GM23338 (cell line): ENCODE results near the gene CEACAM4. TPM values are rescaled to one million over a fixed set of nuclear protein-coding genes. Genes with fewer than 3 reads are reported as not detected.
A peak's percentile ranks its signal among the peaks of the same experiment; 100 is the strongest.

Experiments used
- ATAC-seq: fragments of 200-7000 bp; cut with Tn5 transposase; 3 replicates; pipeline ENCODE4 v1.9.1; 2020
- DNase-seq: peaks from one replicate; pipeline ENCODE4 v3.0.0-alpha.2; 2015; ENCODE audit warnings: low spot score
- H2AFZ ChIP-seq: fragments of 200-600 bp; sonication (generic); 2 replicates; pipeline ENCODE4 v1.8.0; 2016; ENCODE audit warnings: antibody characterized with exemption, mild to moderate bottlenecking, moderate library complexity
- H3F3A ChIP-seq: fragments of 200-600 bp; sonication (generic); replicated peaks from 2 replicates; pipeline ENCODE4 v1.8.0; 2017; ENCODE audit warnings: antibody characterized with exemption, mixed run types, low read depth
- H3K27ac ChIP-seq: fragments of 200-600 bp; sonication (generic); 2 replicates; pipeline ENCODE4 v1.6.1; 2016; ENCODE audit warnings: low read depth
- H3K27me3 ChIP-seq: fragments of 200-600 bp; sonication (generic); 2 replicates; pipeline ENCODE4 v1.8.0; 2016; ENCODE audit warnings: mild to moderate bottlenecking, mixed run types, moderate library complexity; ENCODE audit not compliant: insufficient read depth
- H3K36me3 ChIP-seq: fragments of 200-600 bp; sonication (generic); 2 replicates; pipeline ENCODE4 v1.8.0; 2016; ENCODE audit warnings: mild to moderate bottlenecking; ENCODE audit not compliant: insufficient read depth
- H3K4me1 ChIP-seq: fragments of 200-600 bp; sonication (generic); 2 replicates; pipeline ENCODE4 v1.8.0; 2016; ENCODE audit warnings: mild to moderate bottlenecking, moderate library complexity; ENCODE audit not compliant: insufficient read depth
- H3K4me2 ChIP-seq: fragments of 200-600 bp; sonication (generic); 2 replicates; pipeline ENCODE4 v1.7.1; 2017; ENCODE audit warnings: mixed run types
- H3K4me3 ChIP-seq: fragments of 200-600 bp; sonication (generic); 2 replicates; pipeline ENCODE4 v1.6.1; 2016; ENCODE audit warnings: mixed run types
- H3K79me2 ChIP-seq: fragments of 200-600 bp; sonication (generic); replicated peaks from 2 replicates; pipeline ENCODE4 v1.8.0; 2017; ENCODE audit warnings: mild to moderate bottlenecking; ENCODE audit not compliant: insufficient read depth
- H3K9me2 ChIP-seq: fragments of 200-600 bp; sonication (generic); 2 replicates; pipeline ENCODE4 v1.8.0; 2017; ENCODE audit not compliant: insufficient read depth
- H4K20me1 ChIP-seq: fragments of 200-600 bp; sonication (generic); replicated peaks from 2 replicates; pipeline ENCODE4 v1.8.0; 2017; ENCODE audit warnings: mild to moderate bottlenecking; ENCODE audit not compliant: insufficient read depth
- H3K27ac Mint-ChIP-seq: 2 replicates; pipeline ENCODE4 v1.8.0; 2020; ENCODE audit warnings: inconsistent platforms, mild to moderate bottlenecking, moderate library complexity, mixed read lengths
- H3K27me3 Mint-ChIP-seq: 3 replicates; pipeline ENCODE4 v1.8.0; 2022; ENCODE audit warnings: low read depth, mild to moderate bottlenecking, moderate library complexity, mixed read lengths, inconsistent platforms; ENCODE audit not compliant: insufficient read depth, poor library complexity
- H3K36me3 Mint-ChIP-seq: 3 replicates; pipeline ENCODE4 v1.8.0; 2021; ENCODE audit warnings: low read depth, mild to moderate bottlenecking, inconsistent platforms, moderate library complexity, mixed read lengths
- H3K4me1 Mint-ChIP-seq: 3 replicates; pipeline ENCODE4 v1.8.0; 2020; ENCODE audit warnings: mild to moderate bottlenecking, inconsistent platforms, mixed read lengths
- H3K4me3 Mint-ChIP-seq: 3 replicates; pipeline ENCODE4 v1.8.0; 2021; ENCODE audit warnings: moderate library complexity, mild to moderate bottlenecking, inconsistent platforms, mixed read lengths
- H3K9me3 Mint-ChIP-seq: 3 replicates; pipeline ENCODE4 v1.8.0; 2020; ENCODE audit warnings: moderate library complexity, mild to moderate bottlenecking, inconsistent platforms, mixed read lengths
- CREB1 ChIP-seq: fragments of 250-450 bp; sonication (Bioruptor Pico); IDR thresholded peaks from 2 replicates; pipeline ENCODE4 v1.5.0; 2020; ENCODE audit warnings: low read depth, mild to moderate bottlenecking, moderate library complexity
- CTCF ChIP-seq, 2 experiments: fragments of 200-600 bp in 1 of 2; sonication (generic) in 1 of 2; conservative IDR thresholded peaks; 2 replicates each; pipeline versions ENCODE4 v1.5.1 to v1.6.1; 2016 to 2017; ENCODE audit warnings: antibody characterized with exemption in 2 of 2, low read depth in 2 of 2, mild to moderate bottlenecking in 2 of 2, moderate library complexity in 1 of 2
- EZH2phosphoT487 ChIP-seq: fragments of 200-600 bp; sonication (generic); IDR thresholded peaks from one replicate; pipeline ENCODE4 v1.8.1; 2018; ENCODE audit warnings: antibody characterized with exemption; ENCODE audit not compliant: unreplicated experiment
- POLR2AphosphoS5 ChIP-seq: IDR thresholded peaks from 2 replicates; pipeline ENCODE4 v1.6.1; 2016; ENCODE audit warnings: antibody characterized with exemption, low read depth
- REST ChIP-seq: IDR thresholded peaks from one replicate; pipeline ENCODE4 v1.6.1; 2018; ENCODE audit warnings: antibody characterized with exemption; ENCODE audit not compliant: unreplicated experiment
- STAT1 ChIP-seq: IDR thresholded peaks from one replicate; pipeline ENCODE4 v1.6.1; 2016; ENCODE audit warnings: antibody characterized with exemption; ENCODE audit not compliant: unreplicated experiment
- ZNF114 ChIP-seq: fragments of 250-450 bp; sonication (Bioruptor Pico); IDR thresholded peaks from 2 replicates; pipeline ENCODE4 v1.5.0; 2020; ENCODE audit warnings: mild to moderate bottlenecking, moderate library complexity
- polyA plus RNA-seq: library from polyadenylated mRNA; unstranded; fragments of >200 nt; fragmentation: Nextera tagmentation; extraction: Ambion mirVana; gene quantifications from 2 replicates; pipeline ENCODE4 v1.2.1, GENCODE V29; 2016
- total RNA-seq: library from RNA; depleted of rRNA; stranded (reverse); fragments of >200 nt; shearing (Covaris generic); gene quantifications from 2 replicates; pipeline ENCODE4 v1.2.3, GENCODE V29; 2014

CEACAM4 gene
- total and polyA plus RNA-seq, 2 experiments from 2014 or later: not detected

GRCh38 chr19:41601771-41602170 lies 25.1 kb downstream of the CEACAM4 start:
- Histone ChIP-seq H4K20me1 (no peaks in the 10 kb centered on the region; the same call in 1 of the 2 replicates), H3K27me3 (peaks cover 79% of the 10 kb centered on the region), H3K4me3 (no peak overlapping the region), H3F3A (no peaks in the 10 kb centered on the region), H3K4me1 (peaks cover 13% of the 10 kb centered on the region), H3K36me3 (no peaks in the 10 kb centered on the region), H2AFZ (no peak overlapping the region), H3K9me2 (no peaks in the 10 kb centered on the region), H3K4me2 (no peak overlapping the region), H3K79me2 (no peaks in the 10 kb centered on the region), H3K27ac (no peak overlapping the region)
- Mint-ChIP-seq H3K9me3 (no peaks in the 10 kb centered on the region), H3K27me3 (peaks cover 41% of the 10 kb centered on the region), H3K27ac (no peak overlapping the region), H3K36me3 (no peaks in the 10 kb centered on the region), H3K4me3 (no peak overlapping the region), H3K4me1 (peaks cover 16% of the 10 kb centered on the region)
- DNase-seq: no peak
- TF ChIP-seq POLR2AphosphoS5 (no peak), EZH2phosphoT487 (no peak), REST (no peak)
- ATAC-seq: no peak

- Mint-ChIP-seq H3K27ac (no peak overlapping the region), H3K4me3 (no peak overlapping the region), H3K9me3 (no peaks in the 10 kb centered on the region), H3K27me3 (peaks cover 35% of the 10 kb centered on the region), H3K4me1 (peaks cover 16% of the 10 kb centered on the region), H3K36me3 (no peaks in the 10 kb centered on the region)
- no peaks in the 10 kb centered on the region for H3K9me2 ChIP-seq
- H3K79me2 ChIP-seq: no peaks in the 10 kb centered on the region
- H2AFZ ChIP-seq: no peak overlapping the region
- H3K4me3 ChIP-seq: no peak overlapping the region
- DNase-seq (peak; percentile 60), ATAC-seq (peak; percentile 62)
- peaks cover 75% of the 10 kb centered on the region for H3K27me3 ChIP-seq
- no peaks in the 10 kb centered on the region; the same call in 1 of the 2 replicates for H4K20me1 ChIP-seq
- peak overlapping the region; percentile 57; the same call in 1 of the 2 replicates for H3K4me2 ChIP-seq
- no peaks in the 10 kb centered on the region for H3F3A ChIP-seq
- H3K27ac ChIP-seq: no peak overlapping the region
- H3K4me1 ChIP-seq: peaks cover 13% of the 10 kb centered on the region
- no peaks in the 10 kb centered on the region for H3K36me3 ChIP-seq
- no peak for TF ChIP-seq CTCF (conservative IDR thresholded peaks at IDR 0.05; ENCODE audit: low read depth in 2 of 2)
- no peak for TF ChIP-seq EZH2phosphoT487
- TF ChIP-seq CREB1: no peak
- TF ChIP-seq ZNF114: no peak
- TF ChIP-seq STAT1: no peak
- no peak for TF ChIP-seq REST
These were observed 27.5 kb downstream of the CEACAM4 start for GRCh38 chr19:41599175-41599966.
